Measurements from ENCODE around the gene CRACDL. TPM values are rescaled to one million over a fixed set of nuclear protein-coding genes. Genes with fewer than 3 reads are reported as not detected.

Gene CRACDL
- total RNA-seq, 3 donors from 2014 or later (not counting 1 experiment from before 2014, with no cell fraction given), result 0.09 to 0.40 (median 0.11) TPM

DNA sequence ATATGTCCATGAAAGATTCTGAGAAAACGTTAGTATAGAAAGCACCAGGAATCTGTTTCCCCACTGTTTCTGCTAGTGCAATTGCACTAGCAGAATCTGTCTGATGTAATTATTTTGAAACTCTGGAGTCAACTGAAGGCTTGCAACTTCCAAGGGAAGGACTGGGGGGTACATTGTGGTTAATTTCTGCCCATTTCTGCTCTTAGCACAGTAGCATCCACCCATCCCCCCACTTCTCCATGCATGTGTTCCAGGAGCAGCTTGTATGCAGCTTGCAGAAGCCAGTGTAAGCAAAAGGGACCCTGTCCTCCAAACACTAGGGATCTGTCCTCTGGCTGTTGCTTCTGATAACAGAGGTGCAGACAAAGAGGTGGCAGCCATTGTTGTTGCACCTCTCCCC lies 74.4 kb downstream of the CRACDL start:
- intact Hi-C loops (cut with micrococcal nuclease), result no loop called here
- Mint-ChIP-seq H3K27me3 (ENCODE audit: low read depth in 2 of 2) (peaks cover 26 to 45% of the 10 kb centered on the region in 2 donors), H3K9me3 (peaks cover 11 to 14% of the 10 kb centered on the region in 2 donors), H3K36me3 (peaks cover 33% of the 10 kb centered on the region), H3K4me3 (no peak overlapping the region), H3K4me1 (no peaks in the 10 kb centered on the region), H3K27ac (no peak overlapping the region)
- TF ChIP-seq, protein P1, sequence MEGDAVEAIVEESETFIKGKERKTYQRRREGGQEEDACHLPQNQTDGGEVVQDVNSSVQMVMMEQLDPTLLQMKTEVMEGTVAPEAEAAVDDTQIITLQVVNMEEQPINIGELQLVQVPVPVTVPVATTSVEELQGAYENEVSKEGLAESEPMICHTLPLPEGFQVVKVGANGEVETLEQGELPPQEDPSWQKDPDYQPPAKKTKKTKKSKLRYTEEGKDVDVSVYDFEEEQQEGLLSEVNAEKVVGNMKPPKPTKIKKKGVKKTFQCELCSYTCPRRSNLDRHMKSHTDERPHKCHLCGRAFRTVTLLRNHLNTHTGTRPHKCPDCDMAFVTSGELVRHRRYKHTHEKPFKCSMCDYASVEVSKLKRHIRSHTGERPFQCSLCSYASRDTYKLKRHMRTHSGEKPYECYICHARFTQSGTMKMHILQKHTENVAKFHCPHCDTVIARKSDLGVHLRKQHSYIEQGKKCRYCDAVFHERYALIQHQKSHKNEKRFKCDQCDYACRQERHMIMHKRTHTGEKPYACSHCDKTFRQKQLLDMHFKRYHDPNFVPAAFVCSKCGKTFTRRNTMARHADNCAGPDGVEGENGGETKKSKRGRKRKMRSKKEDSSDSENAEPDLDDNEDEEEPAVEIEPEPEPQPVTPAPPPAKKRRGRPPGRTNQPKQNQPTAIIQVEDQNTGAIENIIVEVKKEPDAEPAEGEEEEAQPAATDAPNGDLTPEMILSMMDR (IDR thresholded peaks at IDR 0.05), result no peak
- Histone ChIP-seq H3K36me3 (ENCODE audit: control insufficient read depth, insufficient read depth, low read length) (no peaks in the 10 kb centered on the region), H3K4me1 (ENCODE audit: control insufficient read depth, insufficient read depth, low read length) (no peaks in the 10 kb centered on the region), H3K9me3 (ENCODE audit: control insufficient read depth, insufficient read depth, low read length) (peaks cover 7% of the 10 kb centered on the region), H3K27ac (ENCODE audit: low read length) (no peak overlapping the region), H3K4me3 (ENCODE audit: low read length) (no peak overlapping the region), H3K27me3 (ENCODE audit: control insufficient read depth, insufficient read depth, low read length) (peaks cover 2% of the 10 kb centered on the region)
- WGBS (ENCODE audit: insufficient coverage), result 95% methylated on average over 1 of the region's 1 CpG
- no peak for ATAC-seq
- no peak for DNase-seq

DNA sequence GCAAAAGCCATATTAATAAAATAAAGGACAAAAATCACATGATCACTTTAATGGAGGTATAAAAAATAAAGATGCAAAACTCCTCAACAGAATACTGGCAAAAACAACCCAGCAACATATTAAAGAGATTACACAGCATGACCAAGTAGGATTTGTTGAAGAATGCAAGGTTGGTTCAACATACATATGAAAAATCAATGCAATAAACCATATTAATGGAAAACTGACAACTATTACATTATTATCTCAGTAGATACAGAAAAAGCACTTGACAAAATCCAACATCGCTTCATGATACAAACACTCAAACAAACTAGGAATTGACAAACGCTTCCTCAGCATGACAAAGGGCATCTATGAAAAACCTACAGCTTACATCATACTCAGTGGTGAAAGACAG lies 76.7 kb downstream of the CRACDL start:
- no peak overlapping the region for H3K4me3 Mint-ChIP-seq
- intact Hi-C loops (cut with micrococcal nuclease), result no loop called here
- H3K9me3 Mint-ChIP-seq, result peaks cover 11 to 22% of the 10 kb centered on the region in 2 donors
- peaks cover 44% of the 10 kb centered on the region for H3K36me3 Mint-ChIP-seq
- H3K4me1 ChIP-seq (ENCODE audit: control insufficient read depth, insufficient read depth, low read length), result no peaks in the 10 kb centered on the region
- TF ChIP-seq, protein P1 (IDR thresholded peaks at IDR 0.05), result no peak
- WGBS (ENCODE audit: insufficient coverage), result 90% methylated on average over 2 of the region's 2 CpGs
- H3K27ac Mint-ChIP-seq, result no peak overlapping the region
- no peak for ATAC-seq
- H3K9me3 ChIP-seq (ENCODE audit: control insufficient read depth, insufficient read depth, low read length), result peaks cover 7% of the 10 kb centered on the region
- peaks cover 2% of the 10 kb centered on the region for H3K27me3 ChIP-seq (ENCODE audit: control insufficient read depth, insufficient read depth, low read length)
- peaks cover 37 to 58% of the 10 kb centered on the region in 2 donors for H3K27me3 Mint-ChIP-seq (ENCODE audit: low read depth in 2 of 2)
- no peak overlapping the region for H3K27ac ChIP-seq (ENCODE audit: low read length)
- no peak overlapping the region for H3K4me3 ChIP-seq (ENCODE audit: low read length)
- DNase-seq, result no peak
- no peaks in the 10 kb centered on the region for H3K4me1 Mint-ChIP-seq
- no peaks in the 10 kb centered on the region for H3K36me3 ChIP-seq (ENCODE audit: control insufficient read depth, insufficient read depth, low read length)

DNA sequence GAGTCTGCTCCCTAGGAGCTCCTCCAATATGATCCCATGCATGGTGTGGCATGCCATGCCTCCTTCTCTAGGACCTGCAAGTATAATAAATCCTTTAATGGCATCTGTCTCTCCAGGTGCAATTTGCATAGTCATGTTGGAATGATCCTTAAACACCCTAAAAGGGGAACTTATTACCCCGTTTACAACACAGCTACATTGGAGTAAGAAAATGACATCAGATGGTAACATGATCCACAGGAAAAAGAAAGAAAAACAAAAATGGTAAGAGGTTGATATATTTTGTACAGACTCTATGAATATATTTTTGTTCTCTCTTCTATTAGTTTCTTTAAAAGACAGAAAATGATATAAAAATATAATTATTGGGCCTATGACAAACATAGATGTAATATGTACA lies 79.0 kb downstream of the CRACDL start:
- Mint-ChIP-seq H3K27ac (no peak overlapping the region), H3K9me3 (peaks cover 4 to 18% of the 10 kb centered on the region in 2 donors), H3K4me1 (no peaks in the 10 kb centered on the region), H3K4me3 (no peak overlapping the region), H3K36me3 (peaks cover 37% of the 10 kb centered on the region), H3K27me3 (ENCODE audit: low read depth in 2 of 2) (peaks cover 36 to 59% of the 10 kb centered on the region in 2 donors)
- H3K4me3 ChIP-seq (ENCODE audit: low read length), result no peak overlapping the region
- H3K9me3 ChIP-seq (ENCODE audit: control insufficient read depth, insufficient read depth, low read length), result peaks cover 5% of the 10 kb centered on the region
- H3K36me3 ChIP-seq (ENCODE audit: control insufficient read depth, insufficient read depth, low read length), result no peaks in the 10 kb centered on the region
- H3K4me1 ChIP-seq (ENCODE audit: control insufficient read depth, insufficient read depth, low read length), result no peaks in the 10 kb centered on the region
- intact Hi-C loops (cut with micrococcal nuclease), result no loop called here
- no peak overlapping the region for H3K27ac ChIP-seq (ENCODE audit: low read length)
- TF ChIP-seq, protein P1 (IDR thresholded peaks at IDR 0.05), result no peak
- WGBS (ENCODE audit: insufficient coverage), result no CpG with 5 or more reads among the region's 1 CpG
- no peaks in the 10 kb centered on the region for H3K27me3 ChIP-seq (ENCODE audit: control insufficient read depth, insufficient read depth, low read length)
- DNase-seq (no peak), ATAC-seq (no peak)

- H3K36me3 Mint-ChIP-seq, result peaks cover 21% of the 10 kb centered on the region
- TF ChIP-seq, protein P1 (IDR thresholded peaks at IDR 0.05), result no peak
- no peaks in the 10 kb centered on the region for H3K36me3 ChIP-seq (ENCODE audit: control insufficient read depth, insufficient read depth, low read length)
- H3K4me1 Mint-ChIP-seq, result no peaks in the 10 kb centered on the region
- intact Hi-C loops (cut with micrococcal nuclease), result no loop called here
- no peak overlapping the region for H3K27ac ChIP-seq (ENCODE audit: low read length)
- no peaks in the 10 kb centered on the region for H3K9me3 ChIP-seq (ENCODE audit: control insufficient read depth, insufficient read depth, low read length)
- no peaks in the 10 kb centered on the region for H3K4me1 ChIP-seq (ENCODE audit: control insufficient read depth, insufficient read depth, low read length)
- peaks cover 38 to 56% of the 10 kb centered on the region in 2 donors for H3K27me3 Mint-ChIP-seq (ENCODE audit: low read depth in 2 of 2)
- 100% methylated on average over 4 of the region's 5 CpGs for WGBS (ENCODE audit: insufficient coverage)
- H3K4me3 Mint-ChIP-seq, result no peak overlapping the region
- H3K9me3 Mint-ChIP-seq, result peaks cover 0 to 11% of the 10 kb centered on the region in 2 donors
- peaks cover 6% of the 10 kb centered on the region for H3K27me3 ChIP-seq (ENCODE audit: control insufficient read depth, insufficient read depth, low read length)
- H3K4me3 ChIP-seq (ENCODE audit: low read length), result no peak overlapping the region
- no peak for ATAC-seq
- H3K27ac Mint-ChIP-seq, result no peak overlapping the region
- DNase-seq, result no peak
Measured at GRCh38 chr2:98854682-98855081, 81.3 kb downstream of the CRACDL start.

All from natural killer cell (primary cell).